GM21825 (cell line): ENCODE data around the gene EPS8L2.

Experiments used
- ATAC-seq: cut with Tn5 transposase; IDR thresholded peaks from one replicate; pipeline ENCODE4 v1.9.1; 2021; ENCODE audit warnings: mild to moderate bottlenecking, moderate library complexity; ENCODE audit not compliant: unreplicated experiment

EPS8L2 gene

GRCh38 chr11:703506-703905, 2.5 kb upstream of the EPS8L2 start:
- ATAC-seq = no peak

GRCh38 chr11:704228-704674, 1.8 kb upstream of the EPS8L2 start:
- ATAC-seq = no peak

- ATAC-seq = no peak
Measured at GRCh38 chr11:704781-705645, 1.0 kb upstream of the EPS8L2 start.

GRCh38 chr11:706439-706956, 467 bp downstream of the EPS8L2 start:
- no peak for ATAC-seq

- ATAC-seq = no peak
Measured at GRCh38 chr11:706957-707816, 1.2 kb downstream of the EPS8L2 start.

- no peak for ATAC-seq
Measured at GRCh38 chr11:707817-708420, 1.9 kb downstream of the EPS8L2 start.

GRCh38 chr11:708511-708910, 2.5 kb downstream of the EPS8L2 start:
- no peak for ATAC-seq

GRCh38 chr11:709109-709997, 3.3 kb downstream of the EPS8L2 start:
- no peak for ATAC-seq

- no peak for ATAC-seq
Measured at GRCh38 chr11:714436-714835, 8.4 kb downstream of the EPS8L2 start.

- ATAC-seq = no peak
Measured at GRCh38 chr11:719214-720016, 13.4 kb downstream of the EPS8L2 start.

- ATAC-seq = no peak
Measured at GRCh38 chr11:720017-720641, 14.1 kb downstream of the EPS8L2 start.

GRCh38 chr11:720642-721246, 14.7 kb downstream of the EPS8L2 start:
- peak; percentile 61 for ATAC-seq

GRCh38 chr11:721247-721740, 15.3 kb downstream of the EPS8L2 start:
- ATAC-seq = no peak

GRCh38 chr11:721741-722345, 15.8 kb downstream of the EPS8L2 start:
- no peak for ATAC-seq

GRCh38 chr11:722346-722811, 16.3 kb downstream of the EPS8L2 start:
- ATAC-seq = no peak

GRCh38 chr11:723120-723883, 17.3 kb downstream of the EPS8L2 start:
- ATAC-seq = no peak
